Measurements from ENCODE around the gene NAV3.

NAV3 gene

GRCh38 chr12:77992760-77993159 is 162.1 kb downstream of the NAV3 start:
- DNase-seq (ENCODE audit: low read depth), result no peak

- DNase-seq (ENCODE audit: low read depth), result no peak
Observed at GRCh38 chr12:77993658-77994057, 163.0 kb downstream of the NAV3 start.

DNA sequence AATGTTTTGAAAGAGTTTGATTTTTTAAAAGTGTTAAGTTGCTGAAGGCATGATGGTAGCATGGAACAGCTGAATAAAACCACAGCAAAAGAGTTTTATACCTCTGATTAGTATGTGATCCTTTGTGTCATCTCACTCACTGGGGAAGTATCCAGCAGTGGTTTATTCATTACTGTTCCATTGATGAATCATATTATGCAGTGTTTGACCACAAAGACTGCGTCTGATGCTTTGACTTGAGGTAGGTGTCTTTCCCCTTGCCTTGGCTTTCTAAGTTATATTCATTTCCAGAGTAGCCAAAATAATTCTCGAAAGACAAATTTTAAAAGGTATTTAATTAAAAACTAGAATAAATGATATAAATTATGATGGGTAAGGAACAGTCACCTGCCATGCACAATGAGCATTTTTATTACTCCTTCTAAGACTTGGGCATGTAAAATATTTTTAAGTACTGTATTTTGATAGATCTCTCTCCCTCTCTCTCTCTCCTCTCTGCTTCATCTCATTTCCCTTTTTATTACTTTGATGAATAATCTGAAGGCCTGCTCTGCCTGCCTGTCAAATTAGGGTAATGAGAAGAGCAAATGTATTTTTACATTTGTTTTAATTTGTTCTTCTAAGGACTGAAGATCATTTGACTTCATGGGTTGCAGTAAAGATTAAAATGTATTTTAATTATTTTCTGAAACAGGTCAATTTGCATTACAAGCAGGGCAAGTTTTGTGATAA is 164.9 kb downstream of the NAV3 start:
- DNase-seq (ENCODE audit: low read depth), result peak; percentile 82

- no peak for DNase-seq (ENCODE audit: low read depth)
Observed at GRCh38 chr12:77996670-77997069, 166.0 kb downstream of the NAV3 start.

DNA sequence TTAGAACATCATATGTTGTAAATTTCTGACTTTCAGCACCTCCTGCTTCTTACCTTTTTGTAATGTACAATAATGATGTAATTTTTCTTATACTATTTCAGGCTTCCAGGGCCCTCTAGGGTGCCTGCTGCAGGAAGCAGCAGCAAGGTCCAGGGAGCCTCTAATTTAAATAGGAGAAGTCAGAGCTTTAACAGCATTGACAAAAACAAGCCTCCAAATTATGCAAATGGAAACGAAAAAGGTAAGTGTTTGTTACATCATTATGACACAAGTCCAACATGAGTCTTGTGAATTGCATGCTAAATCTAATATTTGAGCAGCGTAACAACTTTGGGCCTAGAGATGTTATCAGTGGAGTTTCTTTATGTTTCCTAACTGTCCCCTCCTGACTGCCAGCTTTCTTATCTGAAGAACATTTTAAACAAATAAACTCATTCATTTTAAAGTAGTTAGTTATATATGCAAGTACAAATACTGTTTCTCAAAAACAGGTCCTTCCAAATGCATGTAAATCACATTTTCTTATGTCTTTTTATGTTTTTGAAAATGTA is 167.6 kb downstream of the NAV3 start:
- DNase-seq (ENCODE audit: low read depth), result no peak

GRCh38 chr12:77999074-77999715 is 168.5 kb downstream of the NAV3 start:
- no peak for DNase-seq (ENCODE audit: low read depth)

GRCh38 chr12:78002878-78003277 is 172.2 kb downstream of the NAV3 start:
- DNase-seq (ENCODE audit: low read depth), result no peak

DNA sequence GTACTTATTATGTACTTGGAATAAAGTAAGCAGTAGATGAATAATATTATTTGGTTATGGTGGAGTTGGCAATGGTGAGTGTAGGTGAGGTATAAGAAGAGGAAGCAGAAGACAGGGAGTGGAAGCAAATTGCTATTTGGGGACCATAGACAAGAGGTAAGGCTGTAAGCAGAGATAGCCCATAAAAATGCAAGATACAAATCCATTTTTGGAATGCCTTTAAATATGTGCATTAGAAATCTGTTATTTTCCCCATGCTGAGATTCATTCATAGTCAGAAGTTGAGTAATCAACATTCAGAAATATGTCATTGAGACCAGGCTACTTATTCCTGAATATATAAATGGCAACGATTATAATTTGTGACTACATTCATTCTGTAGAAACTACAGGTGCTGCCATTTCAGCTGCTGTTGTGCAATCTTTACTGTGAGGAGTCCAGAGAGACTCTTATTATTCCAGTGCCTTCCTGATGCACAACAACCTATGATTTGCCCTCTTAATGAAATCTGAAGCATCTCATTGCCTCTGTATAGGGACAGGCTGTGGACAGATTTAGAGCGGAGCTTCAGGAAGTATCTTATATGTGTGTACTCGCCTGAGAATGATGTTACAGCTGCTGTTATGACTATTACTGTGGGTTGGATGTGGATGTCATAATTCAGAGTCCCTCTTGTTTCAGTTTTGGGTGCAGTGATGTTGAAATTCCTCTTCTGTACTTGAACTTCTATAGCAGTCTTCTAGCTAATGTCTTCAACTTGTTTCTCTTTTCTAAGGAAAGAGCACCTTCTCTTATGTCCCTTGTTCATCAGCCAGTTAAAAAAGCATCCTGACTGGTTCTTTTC is 173.8 kb downstream of the NAV3 start:
- no peak for DNase-seq (ENCODE audit: low read depth)

- DNase-seq (ENCODE audit: low read depth), result no peak
Observed at GRCh38 chr12:78005094-78005492, 174.4 kb downstream of the NAV3 start.

DNA sequence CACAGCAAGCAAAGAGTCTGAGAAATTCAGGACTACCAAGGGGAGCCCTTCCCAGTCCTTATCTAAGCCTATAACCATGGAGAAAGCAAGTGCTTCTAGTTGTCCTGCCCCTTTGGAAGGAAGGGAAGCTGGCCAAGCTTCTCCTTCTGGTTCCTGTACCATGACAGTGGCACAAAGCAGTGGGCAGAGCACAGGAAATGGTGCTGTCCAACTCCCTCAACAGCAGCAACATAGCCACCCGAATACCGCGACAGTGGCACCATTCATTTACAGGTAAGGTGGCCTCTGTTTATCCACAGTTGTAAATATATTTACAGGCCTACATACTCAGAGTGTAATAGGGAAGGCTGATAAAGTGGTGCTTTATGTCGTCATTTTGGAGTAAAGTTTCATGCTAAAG is 176.5 kb downstream of the NAV3 start:
- no peak for DNase-seq (ENCODE audit: low read depth)

DNA sequence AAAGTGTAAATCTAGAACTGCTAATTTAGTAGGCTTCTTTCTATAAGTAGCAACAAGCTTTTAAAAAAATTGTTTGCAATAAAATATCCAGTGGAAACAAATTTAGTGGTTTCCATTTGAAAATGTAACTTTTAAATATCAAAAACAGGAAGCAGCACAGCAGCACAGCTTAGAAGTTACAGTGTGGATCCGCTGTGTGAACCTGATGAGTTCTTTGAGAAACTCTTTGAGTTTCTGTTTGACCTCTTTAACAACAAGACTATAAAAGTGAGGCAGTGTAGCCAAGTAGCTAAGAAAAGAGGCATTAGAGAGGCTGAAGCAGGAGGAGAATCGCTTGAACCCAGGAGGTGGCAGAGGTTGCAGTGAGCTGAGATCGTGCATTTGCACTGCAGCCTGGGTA is 178.3 kb downstream of the NAV3 start:
- DNase-seq (ENCODE audit: low read depth), result no peak

GRCh38 chr12:78018171-78018910 is 187.6 kb downstream of the NAV3 start:
- peak; percentile 42 for DNase-seq (ENCODE audit: low read depth)

GRCh38 chr12:78018939-78019338 is 188.2 kb downstream of the NAV3 start:
- no peak for DNase-seq (ENCODE audit: low read depth)

GRCh38 chr12:78028426-78028825 is 197.7 kb downstream of the NAV3 start:
- DNase-seq (ENCODE audit: low read depth), result no peak

DNA sequence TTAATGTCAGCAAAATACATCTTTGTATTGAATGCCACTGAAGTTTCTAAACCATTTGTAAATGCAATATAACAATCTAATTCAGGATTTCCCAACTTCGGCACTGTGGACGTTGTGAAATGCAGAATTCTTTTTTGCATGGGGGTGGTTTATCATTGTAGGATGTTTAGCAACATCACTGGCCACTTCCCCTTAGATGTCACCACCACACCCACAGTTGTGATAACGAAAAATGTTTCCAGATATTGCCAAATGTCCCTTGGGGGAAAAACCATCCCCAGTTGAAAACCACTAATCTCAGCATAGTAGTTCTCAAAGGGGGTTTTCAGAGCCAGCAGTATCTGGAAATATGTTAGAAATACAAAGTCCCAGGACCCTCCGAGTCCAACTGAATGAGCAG is 203.3 kb downstream of the NAV3 start:
- DNase-seq (ENCODE audit: low read depth), result peak; percentile 32

DNA sequence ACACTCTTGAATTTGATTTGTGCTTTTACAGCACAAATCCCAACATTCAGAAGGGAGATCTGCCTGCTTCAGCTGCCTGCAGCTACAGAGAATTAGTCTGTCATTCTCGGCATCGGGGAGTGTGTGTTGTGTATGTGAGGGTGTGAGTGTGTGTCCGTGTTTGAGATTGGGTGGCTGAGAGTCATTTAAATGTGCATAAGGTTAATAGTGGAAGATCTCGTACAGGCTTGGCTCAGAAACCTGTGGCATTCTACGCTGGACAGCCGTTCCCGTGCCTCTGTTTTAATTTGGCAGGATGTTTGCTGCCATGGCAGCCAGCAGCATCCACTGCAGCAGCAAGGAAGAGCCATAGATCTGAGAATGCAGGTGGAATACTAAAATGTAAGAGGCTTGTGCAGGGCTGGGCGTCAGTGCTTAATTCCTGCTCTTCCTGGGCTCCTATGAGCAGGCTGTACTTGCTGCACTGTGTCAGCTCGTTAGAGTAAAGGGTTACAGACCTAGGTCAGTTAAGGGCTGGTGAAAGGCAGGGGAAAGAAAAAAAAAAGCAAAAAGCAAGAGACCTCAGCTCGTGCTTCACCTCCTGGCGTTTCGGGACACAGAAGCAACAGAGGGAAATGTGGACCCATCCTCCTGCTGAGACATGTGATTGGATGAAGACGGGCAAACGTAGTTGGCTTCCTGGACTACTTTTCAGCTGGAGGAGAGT is 205.4 kb downstream of the NAV3 start:
- peak; percentile 25 for DNase-seq (ENCODE audit: low read depth)

- no peak for DNase-seq (ENCODE audit: low read depth)
Observed at GRCh38 chr12:78036874-78037273, 206.2 kb downstream of the NAV3 start.

DNA sequence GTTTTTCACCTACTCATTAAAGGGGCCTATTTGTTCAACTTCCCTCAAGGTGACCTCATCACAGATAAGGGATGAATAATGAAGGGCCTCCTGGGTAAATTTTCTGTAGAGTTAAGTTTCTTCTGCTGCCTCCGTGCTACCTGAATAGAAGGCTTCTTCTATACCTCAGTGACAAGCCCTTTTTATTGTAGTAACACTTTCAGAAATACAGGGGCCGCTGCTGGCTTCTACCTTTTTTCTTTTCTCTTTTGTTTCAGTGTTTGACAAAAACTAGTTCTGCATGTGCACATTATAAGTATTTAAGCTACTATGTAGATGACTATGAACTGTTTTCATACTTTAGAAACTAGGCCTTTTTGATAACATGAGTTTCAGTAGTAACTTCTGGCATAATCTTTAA is 207.0 kb downstream of the NAV3 start:
- DNase-seq (ENCODE audit: low read depth), result no peak

GRCh38 chr12:78038541-78038940 is 207.8 kb downstream of the NAV3 start:
- no peak for DNase-seq (ENCODE audit: low read depth)

DNA sequence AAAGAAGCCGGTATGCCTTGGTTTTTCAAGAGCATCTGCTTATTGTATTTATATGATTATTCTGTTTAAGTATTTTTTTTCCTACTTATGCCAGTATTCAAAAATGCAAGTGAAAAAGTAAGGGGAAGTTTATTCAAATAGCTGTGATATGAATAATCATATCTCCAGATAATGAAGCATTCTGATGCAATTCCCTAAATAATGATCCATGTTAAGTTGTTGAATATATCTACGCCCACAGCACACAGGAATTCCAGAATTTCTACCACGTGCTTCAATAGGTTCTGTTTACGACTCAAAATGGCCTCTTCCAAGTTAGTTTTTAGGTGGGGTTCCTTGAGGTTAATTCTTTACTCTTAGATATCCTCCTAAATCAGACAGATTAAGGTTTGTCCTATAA is 208.3 kb downstream of the NAV3 start:
- DNase-seq (ENCODE audit: low read depth), result no peak

- no peak for DNase-seq (ENCODE audit: low read depth)
Observed at GRCh38 chr12:78040111-78040510, 209.4 kb downstream of the NAV3 start.
